SK-N-SH (cell line): Measurements from ENCODE around the gene RTP2. TPM values are rescaled to one million over a fixed set of nuclear protein-coding genes. Genes with fewer than 3 reads are reported as not detected.

Experiments used
- CTCF ChIA-PET: fragments of 300-600, 350-600 bp; formaldehyde crosslinking; extraction: SDS; loops from one replicate; lab custom pipeline; 2021; lab: Yijun Ruan, JAX
- POLR2A ChIA-PET: fragments of 350-600 bp; sonication (Branson Sonifier 250); formaldehyde crosslinking; extraction: SDS; loops from one replicate; lab custom pipeline; 2020; ENCODE audit warnings: antibody characterized with exemption, inconsistent platforms; lab: Yijun Ruan, JAX
- DNase-seq: peaks from one replicate; pipeline ENCODE4 v3.0.0; 2012
- H2AFZ ChIP-seq: fragments of 200-600 bp; sonication (generic); 2 replicates; pipeline ENCODE4 v1.8.1; 2016; ENCODE audit warnings: antibody characterized with exemption, mild to moderate bottlenecking, low read depth
- H3F3A ChIP-seq: fragments of 200-600 bp; sonication (generic); replicated peaks from 2 replicates; pipeline ENCODE3; 2016; ENCODE audit warnings: antibody characterized with exemption, mild to moderate bottlenecking; ENCODE audit not compliant: insufficient read depth
- H3K27ac ChIP-seq, 2 experiments: fragments of 200-500 bp in 1 of 2; fragments of 200-600 bp in 1 of 2; sonication (Bioruptor generic) in 1 of 2; sonication (generic), shearing (Covaris generic) in 1 of 2; 2 replicates each; pipeline versions ENCODE4 v1.5.1 to v1.6.1; 2014 to 2016; ENCODE audit warnings: low read depth in 2 of 2, inconsistent platforms in 1 of 2, low read length in 1 of 2, mild to moderate bottlenecking in 1 of 2, mixed read lengths in 1 of 2
- H3K27me3 ChIP-seq: fragments of 200-600 bp; sonication (generic), shearing (Covaris generic); 2 replicates; pipeline ENCODE4 v1.6.1; 2016; ENCODE audit warnings: mixed run types; ENCODE audit not compliant: insufficient read depth
- H3K36me3 ChIP-seq, 2 experiments: fragments of 200-500 bp in 1 of 2; fragments of 200-600 bp in 1 of 2; sonication (Bioruptor generic) in 1 of 2; sonication (generic) in 1 of 2; replicated peaks in 1 of 2; 2 replicates each; pipeline versions ENCODE3 to v1.5.1; 2014 to 2016; ENCODE audit warnings: low read length in 1 of 2, mild to moderate bottlenecking in 1 of 2; ENCODE audit not compliant: insufficient read depth in 2 of 2, control insufficient read depth in 1 of 2
- H3K4me1 ChIP-seq, 2 experiments: fragments of 200-500 bp in 1 of 2; fragments of 200-600 bp in 1 of 2; sonication (Bioruptor generic) in 1 of 2; sonication (generic), shearing (Covaris generic) in 1 of 2; 2 replicates each; pipeline versions ENCODE4 v1.5.1 to v1.6.1; 2014 to 2016; ENCODE audit warnings: low read depth in 1 of 2, low read length in 1 of 2, mixed run types in 1 of 2; ENCODE audit not compliant: insufficient read depth in 2 of 2, control insufficient read depth in 1 of 2
- H3K4me2 ChIP-seq: fragments of 200-600 bp; sonication (generic), shearing (Covaris generic); 2 replicates; pipeline ENCODE4 v1.6.1; 2017; ENCODE audit warnings: mixed run types
- H3K4me3 ChIP-seq, 2 experiments: fragments of 200-500 bp in 1 of 2; fragments of 200-600 bp in 1 of 2; sonication (Bioruptor generic) in 1 of 2; sonication (generic), shearing (Covaris generic) in 1 of 2; 2 replicates each; pipeline versions ENCODE4 v1.5.1 to v1.8.1; 2014 to 2016; ENCODE audit warnings: low read depth in 2 of 2, inconsistent platforms in 1 of 2, low read length in 1 of 2, mild to moderate bottlenecking in 1 of 2, mixed read lengths in 1 of 2, moderate library complexity in 1 of 2
- H3K79me2 ChIP-seq: fragments of 200-600 bp; sonication (generic); 2 replicates; pipeline ENCODE4 v1.8.1; 2017; ENCODE audit warnings: mild to moderate bottlenecking; ENCODE audit not compliant: insufficient read depth
- H3K9ac ChIP-seq: fragments of 200-600 bp; sonication (generic); 2 replicates; pipeline ENCODE4 v1.6.1; 2017; ENCODE audit warnings: mixed run types
- H3K9me2 ChIP-seq: fragments of 200-600 bp; sonication (generic); 2 replicates; pipeline ENCODE4 v1.6.1; 2017; ENCODE audit warnings: mixed run types
- H3K9me3 ChIP-seq: fragments of 200-600 bp; sonication (generic); 2 replicates; pipeline ENCODE4 v1.6.1; 2017; ENCODE audit warnings: mixed run types, mild to moderate bottlenecking, moderate library complexity
- H4K20me1 ChIP-seq: fragments of 200-600 bp; sonication (generic); 2 replicates; pipeline ENCODE4 v1.6.1; 2017; ENCODE audit warnings: mild to moderate bottlenecking, mixed run types; ENCODE audit not compliant: insufficient read depth
- CHD2 ChIP-seq: fragments of 150-350 bp; IDR thresholded peaks from 2 replicates; pipeline ENCODE4 v1.6.1; 2018; ENCODE audit warnings: low read length; ENCODE audit not compliant: partially characterized antibody
- FOXM1 ChIP-seq: IDR thresholded peaks from 2 replicates; pipeline ENCODE4 v1.4.0; 2012; ENCODE audit warnings: low read depth, mild to moderate bottlenecking
- GABPA ChIP-seq: IDR thresholded peaks from 2 replicates; pipeline ENCODE4 v1.4.0; 2012; ENCODE audit warnings: low read depth, mild to moderate bottlenecking
- GATA2 ChIP-seq: sonication (generic); formaldehyde crosslinking; IDR thresholded peaks from 2 replicates; pipeline ENCODE4 v1.5.0; 2020; ENCODE audit warnings: mild to moderate bottlenecking, missing genetic modification reagents
- MXI1 ChIP-seq: IDR thresholded peaks from 2 replicates; pipeline ENCODE4 v1.6.1; 2012; ENCODE audit warnings: mild to moderate bottlenecking, low read depth, low read length, improper control_type of control experiment
- NFIC ChIP-seq: IDR thresholded peaks from 2 replicates; pipeline ENCODE4 v1.4.0; 2012; ENCODE audit warnings: borderline replicate concordance
- NRF1 ChIP-seq: IDR thresholded peaks from 2 replicates; pipeline ENCODE4 v1.6.1; 2012; ENCODE audit warnings: low read depth, mild to moderate bottlenecking, low read length
- RCOR1 ChIP-seq: fragments of 150-350 bp; IDR thresholded peaks from 2 replicates; pipeline ENCODE4 v1.6.1; 2017; ENCODE audit warnings: antibody characterized with exemption, low read length
- RFX5 ChIP-seq: IDR thresholded peaks from 2 replicates; pipeline ENCODE4 v1.6.1; 2012; ENCODE audit warnings: mild to moderate bottlenecking, improper control_type of control experiment, low read length
- RXRA ChIP-seq: IDR thresholded peaks from 2 replicates; pipeline ENCODE4 v1.4.0; 2012; ENCODE audit warnings: low read depth, mild to moderate bottlenecking, borderline replicate concordance
- TEAD4 ChIP-seq: IDR thresholded peaks from 2 replicates; pipeline ENCODE4 v1.4.0; 2012; ENCODE audit warnings: mild to moderate bottlenecking, borderline replicate concordance; ENCODE audit not compliant: insufficient read depth
- WGBS: methylation state at CpG from one replicate; pipeline ENCODE4 v1.1.6; 2017; ENCODE audit warnings: low lambda C conversion rate; 5-methylcytosine and 5-hydroxymethylcytosine counted together
- polyA plus RNA-seq, 3 experiments: library from polyadenylated mRNA; depleted of rRNA; stranded (reverse); fragments of >200 nt; gene quantifications; 2 replicates each; pipeline ENCODE4 v1.2.3, GENCODE V29; 2012
- TF ChIP-seq, protein P1 (sequence below): IDR thresholded peaks from 2 replicates; pipeline ENCODE4 v1.4.0; 2012; ENCODE audit warnings: low read depth, borderline replicate concordance
- TF ChIP-seq, protein P2 (sequence below): IDR thresholded peaks from 2 replicates; pipeline ENCODE4; 2012
- TF ChIP-seq, protein P3 (sequence below): fragments of 150-350 bp; IDR thresholded peaks from 2 replicates; pipeline ENCODE4 v1.6.1; 2016; ENCODE audit warnings: mild to moderate bottlenecking, low read depth, low read length
- TF ChIP-seq, protein P4 (sequence below): IDR thresholded peaks from 2 replicates; pipeline ENCODE4 v1.4.0; 2012; ENCODE audit warnings: low read depth
- TF ChIP-seq, protein P5 (sequence below): fragments of 200-600 bp; sonication (generic); IDR thresholded peaks from 2 replicates; pipeline ENCODE4 v1.6.1; 2017; ENCODE audit warnings: antibody characterized with exemption, mild to moderate bottlenecking, moderate library complexity

Gene RTP2
- polyA plus RNA-seq, 1 of the 3 experiments (the other 2 are of a cell fraction) = 0.07 TPM

DNA sequence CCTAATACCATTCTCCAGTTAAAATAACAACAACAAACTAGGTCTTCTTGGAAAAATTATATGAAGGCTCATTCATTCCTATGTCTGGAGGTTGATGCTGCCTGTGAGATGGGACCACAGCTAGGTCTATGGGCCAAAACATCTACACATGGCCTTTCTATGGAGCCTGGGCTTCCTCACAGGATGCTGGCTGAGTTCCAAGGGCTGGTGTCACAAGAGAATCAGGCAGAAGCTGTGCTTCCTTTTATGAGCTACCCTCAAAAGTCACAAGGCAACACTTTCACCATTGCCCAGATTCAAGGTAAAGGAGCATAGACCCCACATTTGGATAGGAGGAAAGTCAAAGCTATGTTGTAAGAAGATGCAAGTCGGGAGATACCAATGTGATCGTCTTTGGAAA lies 4.6 kb upstream of the RTP2 start:
- Histone ChIP-seq H3K4me3 (no peak overlapping the region), H4K20me1 (no peaks in the 10 kb centered on the region), H3K27me3 (no peaks in the 10 kb centered on the region; the same call in 1 of the 2 replicates), H3K79me2 (no peaks in the 10 kb centered on the region), H3K9ac (no peak overlapping the region), H3K4me2 (no peak overlapping the region), H2AFZ (no peak overlapping the region), H3K36me3 (no peaks in the 10 kb centered on the region), H3K9me2 (no peaks in the 10 kb centered on the region), H3K9me3 (no peaks in the 10 kb centered on the region), H3K4me1 (no peaks in the 10 kb centered on the region), H3K27ac (no peak overlapping the region), H3F3A (no peaks in the 10 kb centered on the region)
- TF ChIP-seq RXRA = no peak
- TF ChIP-seq, protein P1, sequence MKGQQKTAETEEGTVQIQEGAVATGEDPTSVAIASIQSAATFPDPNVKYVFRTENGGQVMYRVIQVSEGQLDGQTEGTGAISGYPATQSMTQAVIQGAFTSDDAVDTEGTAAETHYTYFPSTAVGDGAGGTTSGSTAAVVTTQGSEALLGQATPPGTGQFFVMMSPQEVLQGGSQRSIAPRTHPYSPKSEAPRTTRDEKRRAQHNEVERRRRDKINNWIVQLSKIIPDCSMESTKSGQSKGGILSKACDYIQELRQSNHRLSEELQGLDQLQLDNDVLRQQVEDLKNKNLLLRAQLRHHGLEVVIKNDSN = no peak
- TF ChIP-seq GABPA = no peak
- TF ChIP-seq, protein P2, sequence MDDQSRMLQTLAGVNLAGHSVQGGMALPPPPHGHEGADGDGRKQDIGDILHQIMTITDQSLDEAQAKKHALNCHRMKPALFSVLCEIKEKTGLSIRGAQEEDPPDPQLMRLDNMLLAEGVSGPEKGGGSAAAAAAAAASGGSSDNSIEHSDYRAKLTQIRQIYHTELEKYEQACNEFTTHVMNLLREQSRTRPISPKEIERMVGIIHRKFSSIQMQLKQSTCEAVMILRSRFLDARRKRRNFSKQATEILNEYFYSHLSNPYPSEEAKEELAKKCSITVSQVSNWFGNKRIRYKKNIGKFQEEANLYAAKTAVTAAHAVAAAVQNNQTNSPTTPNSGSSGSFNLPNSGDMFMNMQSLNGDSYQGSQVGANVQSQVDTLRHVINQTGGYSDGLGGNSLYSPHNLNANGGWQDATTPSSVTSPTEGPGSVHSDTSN = no peak
- TF ChIP-seq TEAD4 = no peak
- no peak for TF ChIP-seq FOXM1
- no peak for TF ChIP-seq RCOR1
- no peak for TF ChIP-seq RFX5
- TF ChIP-seq, protein P3, sequence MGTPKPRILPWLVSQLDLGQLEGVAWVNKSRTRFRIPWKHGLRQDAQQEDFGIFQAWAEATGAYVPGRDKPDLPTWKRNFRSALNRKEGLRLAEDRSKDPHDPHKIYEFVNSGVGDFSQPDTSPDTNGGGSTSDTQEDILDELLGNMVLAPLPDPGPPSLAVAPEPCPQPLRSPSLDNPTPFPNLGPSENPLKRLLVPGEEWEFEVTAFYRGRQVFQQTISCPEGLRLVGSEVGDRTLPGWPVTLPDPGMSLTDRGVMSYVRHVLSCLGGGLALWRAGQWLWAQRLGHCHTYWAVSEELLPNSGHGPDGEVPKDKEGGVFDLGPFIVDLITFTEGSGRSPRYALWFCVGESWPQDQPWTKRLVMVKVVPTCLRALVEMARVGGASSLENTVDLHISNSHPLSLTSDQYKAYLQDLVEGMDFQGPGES = no peak
- TF ChIP-seq, protein P4, sequence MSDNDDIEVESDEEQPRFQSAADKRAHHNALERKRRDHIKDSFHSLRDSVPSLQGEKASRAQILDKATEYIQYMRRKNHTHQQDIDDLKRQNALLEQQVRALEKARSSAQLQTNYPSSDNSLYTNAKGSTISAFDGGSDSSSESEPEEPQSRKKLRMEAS = no peak
- no peak for TF ChIP-seq GATA2 (CRISPR knock-in tag)
- no peak for TF ChIP-seq CHD2
- no peak for TF ChIP-seq MXI1
- TF ChIP-seq, protein P5, sequence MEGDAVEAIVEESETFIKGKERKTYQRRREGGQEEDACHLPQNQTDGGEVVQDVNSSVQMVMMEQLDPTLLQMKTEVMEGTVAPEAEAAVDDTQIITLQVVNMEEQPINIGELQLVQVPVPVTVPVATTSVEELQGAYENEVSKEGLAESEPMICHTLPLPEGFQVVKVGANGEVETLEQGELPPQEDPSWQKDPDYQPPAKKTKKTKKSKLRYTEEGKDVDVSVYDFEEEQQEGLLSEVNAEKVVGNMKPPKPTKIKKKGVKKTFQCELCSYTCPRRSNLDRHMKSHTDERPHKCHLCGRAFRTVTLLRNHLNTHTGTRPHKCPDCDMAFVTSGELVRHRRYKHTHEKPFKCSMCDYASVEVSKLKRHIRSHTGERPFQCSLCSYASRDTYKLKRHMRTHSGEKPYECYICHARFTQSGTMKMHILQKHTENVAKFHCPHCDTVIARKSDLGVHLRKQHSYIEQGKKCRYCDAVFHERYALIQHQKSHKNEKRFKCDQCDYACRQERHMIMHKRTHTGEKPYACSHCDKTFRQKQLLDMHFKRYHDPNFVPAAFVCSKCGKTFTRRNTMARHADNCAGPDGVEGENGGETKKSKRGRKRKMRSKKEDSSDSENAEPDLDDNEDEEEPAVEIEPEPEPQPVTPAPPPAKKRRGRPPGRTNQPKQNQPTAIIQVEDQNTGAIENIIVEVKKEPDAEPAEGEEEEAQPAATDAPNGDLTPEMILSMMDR = no peak
- no peak for TF ChIP-seq NRF1
- no peak for TF ChIP-seq NFIC
- CTCF ChIA-PET = interaction anchor here (1.6 kb wide), 1 partner anchor 389 kb away, joined by 3 read pairs; no protein-coding TSS in a partner anchor
- WGBS = 10% methylated on average over 2 of the region's 2 CpGs
- POLR2A ChIA-PET = no interaction called here
- DNase-seq = no peak
